Measurements from ENCODE around the gene TBC1D1. TPM values are rescaled to one million over a fixed set of nuclear protein-coding genes. Genes with fewer than 3 reads are reported as not detected.

The TBC1D1 gene
- total RNA-seq, 1 experiment from 2014 or later = 106 TPM

- POLR2A ChIA-PET (ENCODE audit: unreplicated experiment) = no interaction called here
- Histone ChIP-seq H3K36me3 (ENCODE audit: low read depth) (no peaks in the 10 kb centered on the region), H4K20me1 (ENCODE audit: insufficient read depth) (no peaks in the 10 kb centered on the region), H3K4me2 (no peak overlapping the region), H3F3A (ENCODE audit: insufficient read depth, low read depth) (peaks cover 9% of the 10 kb centered on the region), H3K9me2 (ENCODE audit: insufficient read depth) (no peaks in the 10 kb centered on the region), H3K4me1 (replicated peaks; ENCODE audit: insufficient read depth) (peaks cover 23% of the 10 kb centered on the region), H3K4me3 (no peak overlapping the region), H3K9me3 (ENCODE audit: insufficient read depth, low read depth) (no peaks in the 10 kb centered on the region), H2AFZ (no peak overlapping the region), H3K79me2 (ENCODE audit: low read depth) (peaks cover 48% of the 10 kb centered on the region), H3K27me3 (ENCODE audit: insufficient read depth, low read depth) (no peaks in the 10 kb centered on the region), H3K27ac (no peak overlapping the region)
- no peak for TF ChIP-seq EZH2 (IDR thresholded peaks at IDR 0.05; ENCODE audit: low read depth)
- TF ChIP-seq, protein P1, sequence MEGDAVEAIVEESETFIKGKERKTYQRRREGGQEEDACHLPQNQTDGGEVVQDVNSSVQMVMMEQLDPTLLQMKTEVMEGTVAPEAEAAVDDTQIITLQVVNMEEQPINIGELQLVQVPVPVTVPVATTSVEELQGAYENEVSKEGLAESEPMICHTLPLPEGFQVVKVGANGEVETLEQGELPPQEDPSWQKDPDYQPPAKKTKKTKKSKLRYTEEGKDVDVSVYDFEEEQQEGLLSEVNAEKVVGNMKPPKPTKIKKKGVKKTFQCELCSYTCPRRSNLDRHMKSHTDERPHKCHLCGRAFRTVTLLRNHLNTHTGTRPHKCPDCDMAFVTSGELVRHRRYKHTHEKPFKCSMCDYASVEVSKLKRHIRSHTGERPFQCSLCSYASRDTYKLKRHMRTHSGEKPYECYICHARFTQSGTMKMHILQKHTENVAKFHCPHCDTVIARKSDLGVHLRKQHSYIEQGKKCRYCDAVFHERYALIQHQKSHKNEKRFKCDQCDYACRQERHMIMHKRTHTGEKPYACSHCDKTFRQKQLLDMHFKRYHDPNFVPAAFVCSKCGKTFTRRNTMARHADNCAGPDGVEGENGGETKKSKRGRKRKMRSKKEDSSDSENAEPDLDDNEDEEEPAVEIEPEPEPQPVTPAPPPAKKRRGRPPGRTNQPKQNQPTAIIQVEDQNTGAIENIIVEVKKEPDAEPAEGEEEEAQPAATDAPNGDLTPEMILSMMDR (conservative IDR thresholded peaks at IDR 0.05) = no peak
- intact Hi-C loops (cut with micrococcal nuclease; ENCODE audit: unreplicated experiment) = no loop called here
- no peak for DNase-seq
- CTCF ChIA-PET = no interaction called here
- no TSS peak for BruUV-seq (replicated peaks)
Measured at GRCh38 chr4:37994569-37994968, 103.7 kb downstream of the TBC1D1 start.

DNA sequence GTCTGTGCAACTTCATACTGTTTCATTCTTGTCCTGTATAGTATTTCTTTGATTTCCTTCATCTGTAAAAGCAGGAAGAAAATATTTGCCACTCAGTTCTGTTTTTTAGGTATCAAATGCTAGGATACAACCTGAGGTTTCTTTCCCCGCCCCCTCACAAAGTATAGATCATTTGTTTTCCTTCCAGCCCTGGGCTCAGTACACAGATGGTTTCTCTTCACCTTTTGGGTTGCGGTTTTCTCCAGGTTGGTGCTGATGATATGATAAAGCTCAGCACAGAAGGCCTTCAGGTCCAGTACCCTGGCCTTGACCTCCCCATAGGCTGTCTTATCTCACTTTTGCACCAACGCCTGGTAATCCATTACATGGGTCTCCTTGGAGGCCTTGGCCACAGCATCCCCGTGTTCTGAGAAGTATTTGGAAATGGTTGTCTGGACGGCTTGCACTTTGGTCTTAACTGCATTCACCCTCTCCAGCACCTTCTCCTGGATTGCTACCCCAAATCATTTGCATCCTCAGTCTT lies 104.5 kb downstream of the TBC1D1 start:
- H3K4me3 ChIP-seq = no peak overlapping the region
- no peaks in the 10 kb centered on the region for H3K27me3 ChIP-seq (ENCODE audit: insufficient read depth, low read depth)
- H3K4me2 ChIP-seq = no peak overlapping the region
- no TSS peak for BruUV-seq (replicated peaks)
- H2AFZ ChIP-seq = no peak overlapping the region
- H3K79me2 ChIP-seq (ENCODE audit: low read depth) = peaks cover 44% of the 10 kb centered on the region
- CTCF ChIA-PET = no interaction called here
- peaks cover under 1% of the 10 kb centered on the region; the same call in 1 of the 2 replicates for H3F3A ChIP-seq (ENCODE audit: insufficient read depth, low read depth)
- H3K9me2 ChIP-seq (ENCODE audit: insufficient read depth) = no peaks in the 10 kb centered on the region
- H3K27ac ChIP-seq = no peak overlapping the region
- no peaks in the 10 kb centered on the region for H3K9me3 ChIP-seq (ENCODE audit: insufficient read depth, low read depth)
- no peaks in the 10 kb centered on the region for H4K20me1 ChIP-seq (ENCODE audit: insufficient read depth)
- POLR2A ChIA-PET (ENCODE audit: unreplicated experiment) = no interaction called here
- intact Hi-C loops (cut with micrococcal nuclease; ENCODE audit: unreplicated experiment) = no loop called here
- no peak for DNase-seq
- TF ChIP-seq EZH2 (IDR thresholded peaks at IDR 0.05; ENCODE audit: low read depth) = no peak
- TF ChIP-seq, protein P1 (conservative IDR thresholded peaks at IDR 0.05) = no peak
- H3K4me1 ChIP-seq (replicated peaks; ENCODE audit: insufficient read depth) = peaks cover 15% of the 10 kb centered on the region
- H3K36me3 ChIP-seq (ENCODE audit: low read depth) = no peaks in the 10 kb centered on the region

- H3F3A ChIP-seq (ENCODE audit: insufficient read depth, low read depth) = no peaks in the 10 kb centered on the region
- no peaks in the 10 kb centered on the region for H3K36me3 ChIP-seq (ENCODE audit: low read depth)
- POLR2A ChIA-PET (ENCODE audit: unreplicated experiment) = no interaction called here
- peaks cover 36% of the 10 kb centered on the region for H3K79me2 ChIP-seq (ENCODE audit: low read depth)
- H3K4me2 ChIP-seq = no peak overlapping the region
- H3K9me3 ChIP-seq (ENCODE audit: insufficient read depth, low read depth) = no peaks in the 10 kb centered on the region
- no peak overlapping the region for H3K27ac ChIP-seq
- intact Hi-C loops (cut with micrococcal nuclease; ENCODE audit: unreplicated experiment) = no loop called here
- no peaks in the 10 kb centered on the region for H4K20me1 ChIP-seq (ENCODE audit: insufficient read depth)
- H3K4me1 ChIP-seq (replicated peaks; ENCODE audit: insufficient read depth) = peaks cover 11% of the 10 kb centered on the region; the same call in 1 of the 2 replicates
- TF ChIP-seq, protein P1 (conservative IDR thresholded peaks at IDR 0.05) = no peak
- no peak for TF ChIP-seq EZH2 (IDR thresholded peaks at IDR 0.05; ENCODE audit: low read depth)
- CTCF ChIA-PET = no interaction called here
- H3K4me3 ChIP-seq = no peak overlapping the region
- no peak overlapping the region for H2AFZ ChIP-seq
- H3K9me2 ChIP-seq (ENCODE audit: insufficient read depth) = no peaks in the 10 kb centered on the region
- DNase-seq = no peak
- no TSS peak for BruUV-seq (replicated peaks)
- no peaks in the 10 kb centered on the region for H3K27me3 ChIP-seq (ENCODE audit: insufficient read depth, low read depth)
Measured at GRCh38 chr4:37995981-37996775, 105.3 kb downstream of the TBC1D1 start.

Measured in PC-9 (cell line).